ENCODE data around the gene PDGFRA. TPM values are rescaled to one million over a fixed set of nuclear protein-coding genes. Genes with fewer than 3 reads are reported as not detected.

PDGFRA gene
- polyA plus RNA-seq, 1 donor from 2014 or later: not detected

GRCh38 chr4:54217642-54218495 is 11.2 kb upstream of the PDGFRA start:
- Mint-ChIP-seq H3K36me3 (no peaks in the 10 kb centered on the region), H3K4me3 (peak overlapping the region in 1 of 4 donors; percentile 63), H3K27me3 (peaks cover 14% of the 10 kb centered on the region), H3K27ac (peak overlapping the region in 1 of 3 donors; percentile 27), H3K9me3 (no peaks in the 10 kb centered on the region), H3K4me1 (peaks cover 0 to 6% (median 4%) of the 10 kb centered on the region in 3 donors)

- Mint-ChIP-seq H3K27me3 (peaks cover 14% of the 10 kb centered on the region), H3K36me3 (no peaks in the 10 kb centered on the region), H3K27ac (no peak overlapping the region), H3K4me3 (no peak overlapping the region), H3K9me3 (no peaks in the 10 kb centered on the region), H3K4me1 (peaks cover 0 to 6% (median 4%) of the 10 kb centered on the region in 3 donors)
Observed at GRCh38 chr4:54218736-54219135, 10.4 kb upstream of the PDGFRA start.

- Mint-ChIP-seq H3K4me1 (peaks cover 12 to 21% (median 19%) of the 10 kb centered on the region in 3 donors), H3K9me3 (no peaks in the 10 kb centered on the region), H3K27me3 (peaks cover 56% of the 10 kb centered on the region), H3K36me3 (no peaks in the 10 kb centered on the region), H3K27ac (peak overlapping the region in 1 of 3 donors; percentile 46), H3K4me3 (peak overlapping the region in 1 of 4 donors; percentile 72)
Observed at GRCh38 chr4:54224996-54225597, 4.0 kb upstream of the PDGFRA start.

GRCh38 chr4:54225598-54226403 is 3.3 kb upstream of the PDGFRA start:
- peaks cover 61% of the 10 kb centered on the region for H3K27me3 Mint-ChIP-seq
- H3K27ac Mint-ChIP-seq: peak overlapping the region in 2 of 3 donors; percentile 4 to 46
- no peaks in the 10 kb centered on the region for H3K9me3 Mint-ChIP-seq
- no peaks in the 10 kb centered on the region for H3K36me3 Mint-ChIP-seq
- peaks cover 12 to 21% (median 21%) of the 10 kb centered on the region in 3 donors for H3K4me1 Mint-ChIP-seq
- H3K4me3 Mint-ChIP-seq: peak overlapping the region; percentile 59 to 90 (median 77)

GRCh38 chr4:54226404-54227255 is 2.5 kb upstream of the PDGFRA start:
- Mint-ChIP-seq H3K9me3 (no peaks in the 10 kb centered on the region), H3K27ac (peak overlapping the region; percentile 4 to 78 (median 59)), H3K36me3 (no peaks in the 10 kb centered on the region), H3K27me3 (peaks cover 70% of the 10 kb centered on the region), H3K4me1 (peaks cover 12 to 21% (median 21%) of the 10 kb centered on the region in 3 donors), H3K4me3 (peak overlapping the region; percentile 60 to 90 (median 77))

- Mint-ChIP-seq H3K36me3 (no peaks in the 10 kb centered on the region), H3K4me1 (peaks cover 12 to 25% (median 21%) of the 10 kb centered on the region in 3 donors), H3K9me3 (no peaks in the 10 kb centered on the region), H3K27me3 (peaks cover 78% of the 10 kb centered on the region), H3K27ac (peak overlapping the region; percentile 10 to 78 (median 59)), H3K4me3 (peak overlapping the region; percentile 26 to 90 (median 67))
Observed at GRCh38 chr4:54227256-54228055, 1.6 kb upstream of the PDGFRA start.

GRCh38 chr4:54228056-54228527 is 1.0 kb upstream of the PDGFRA start:
- peaks cover 12 to 25% (median 21%) of the 10 kb centered on the region in 3 donors for H3K4me1 Mint-ChIP-seq
- peak overlapping the region; percentile 5 to 31 (median 10) for H3K27ac Mint-ChIP-seq
- no peaks in the 10 kb centered on the region for H3K9me3 Mint-ChIP-seq
- H3K27me3 Mint-ChIP-seq: peaks cover 79% of the 10 kb centered on the region
- H3K36me3 Mint-ChIP-seq: no peaks in the 10 kb centered on the region
- H3K4me3 Mint-ChIP-seq: peak overlapping the region in 3 of 4 donors; percentile 25 to 90 (median 26)

GRCh38 chr4:54228546-54228945 is 547 bp upstream of the PDGFRA start:
- Mint-ChIP-seq H3K27ac (peak overlapping the region in 2 of 3 donors; percentile 5 to 31), H3K4me3 (peak overlapping the region in 3 of 4 donors; percentile 25 to 48 (median 26)), H3K27me3 (peaks cover 79% of the 10 kb centered on the region), H3K4me1 (peaks cover 12 to 25% (median 21%) of the 10 kb centered on the region in 3 donors), H3K36me3 (no peaks in the 10 kb centered on the region), H3K9me3 (no peaks in the 10 kb centered on the region)

- H3K27me3 Mint-ChIP-seq: peaks cover 72% of the 10 kb centered on the region
- peak overlapping the region in 2 of 4 donors; percentile 33 to 55 for H3K4me3 Mint-ChIP-seq
- H3K9me3 Mint-ChIP-seq: no peaks in the 10 kb centered on the region
- peaks cover 16 to 28% (median 24%) of the 10 kb centered on the region in 3 donors for H3K4me1 Mint-ChIP-seq
- no peaks in the 10 kb centered on the region for H3K36me3 Mint-ChIP-seq
- peak overlapping the region; percentile 74 to 89 (median 81) for H3K27ac Mint-ChIP-seq
Observed at GRCh38 chr4:54229631-54230483, 764 bp downstream of the PDGFRA start.

- peak overlapping the region in 1 of 4 donors; percentile 60 for H3K4me3 Mint-ChIP-seq
- H3K36me3 Mint-ChIP-seq: no peaks in the 10 kb centered on the region
- H3K4me1 Mint-ChIP-seq: peaks cover 16 to 28% (median 24%) of the 10 kb centered on the region in 3 donors
Observed at GRCh38 chr4:54230484-54231418, 1.7 kb downstream of the PDGFRA start.

GRCh38 chr4:54231419-54231767 is 2.3 kb downstream of the PDGFRA start:
- H3K9me3 Mint-ChIP-seq: no peaks in the 10 kb centered on the region
- peak overlapping the region in 1 of 4 donors; percentile 77 for H3K4me3 Mint-ChIP-seq
- H3K4me1 Mint-ChIP-seq: peaks cover 16 to 24% (median 23%) of the 10 kb centered on the region in 3 donors
- peaks cover 69% of the 10 kb centered on the region for H3K27me3 Mint-ChIP-seq
- no peaks in the 10 kb centered on the region for H3K36me3 Mint-ChIP-seq
- peak overlapping the region in 2 of 3 donors; percentile 46 to 48 for H3K27ac Mint-ChIP-seq

More at GRCh38 chr4:54230484-54231418, 1.7 kb downstream of the PDGFRA start:
- peaks cover 70% of the 10 kb centered on the region for H3K27me3 Mint-ChIP-seq
- no peaks in the 10 kb centered on the region for H3K9me3 Mint-ChIP-seq
- H3K27ac Mint-ChIP-seq: peak overlapping the region; percentile 46 to 89 (median 48)

Data from IgD-negative memory B cell (primary cell).